Stimulated activated CD4-positive, alpha-beta T cell treated with anti-CD3 and anti-CD28 coated beads, Interleukin-2, amount 100 ng/mL, for 24 hours (primary cell): ENCODE data around the gene CHRM4.

Source experiments
- DNase-seq, 2 donors: peaks; one replicate each; pipeline ENCODE4 v3.0.0-alpha.2; 2020

CHRM4 gene

GRCh38 chr11:46391578-46392420 lies at the start of gene CHRM4:
Gene CHRM4, minus strand, starts transcription at chr11:46391776. Its CDS starts 5,219 bp downstream, at chr11:46386557.
- DNase-seq = peak in 1 of 2 donors; percentile 49

- DNase-seq = no peak
Measured at GRCh38 chr11:46438211-46438610, 46.6 kb upstream of the CHRM4 start.

GRCh38 chr11:46437122-46437689 lies 45.6 kb upstream of the CHRM4 start:
- no peak for DNase-seq

GRCh38 chr11:46436113-46436512 lies 44.5 kb upstream of the CHRM4 start:
- DNase-seq = no peak

- DNase-seq = no peak
Measured at GRCh38 chr11:46435679-46436078, 44.1 kb upstream of the CHRM4 start.

- no peak for DNase-seq
Measured at GRCh38 chr11:46431211-46431610, 39.6 kb upstream of the CHRM4 start.

- DNase-seq = no peak
Measured at GRCh38 chr11:46429717-46430116, 38.1 kb upstream of the CHRM4 start.

GRCh38 chr11:46427364-46427763 lies 35.8 kb upstream of the CHRM4 start:
- DNase-seq = no peak

- no peak for DNase-seq
Measured at GRCh38 chr11:46426233-46426991, 34.8 kb upstream of the CHRM4 start.

GRCh38 chr11:46422588-46422987 lies 31.0 kb upstream of the CHRM4 start:
- DNase-seq = no peak

- DNase-seq = no peak
Measured at GRCh38 chr11:46421257-46421880, 29.8 kb upstream of the CHRM4 start.

- no peak for DNase-seq
Measured at GRCh38 chr11:46420513-46420912, 28.9 kb upstream of the CHRM4 start.

GRCh38 chr11:46418751-46419150 lies 27.2 kb upstream of the CHRM4 start:
- DNase-seq = no peak

GRCh38 chr11:46417711-46418110 lies 26.1 kb upstream of the CHRM4 start:
- DNase-seq = no peak

GRCh38 chr11:46414879-46415278 lies 23.3 kb upstream of the CHRM4 start:
- no peak for DNase-seq

- DNase-seq = no peak
Measured at GRCh38 chr11:46414466-46414796, 22.9 kb upstream of the CHRM4 start.

GRCh38 chr11:46413760-46414465 lies 22.3 kb upstream of the CHRM4 start:
- no peak for DNase-seq

GRCh38 chr11:46410021-46410420 lies 18.4 kb upstream of the CHRM4 start:
- DNase-seq = no peak

- no peak for DNase-seq
Measured at GRCh38 chr11:46408407-46408986, 16.9 kb upstream of the CHRM4 start.

GRCh38 chr11:46407635-46408034 lies 16.1 kb upstream of the CHRM4 start:
- no peak for DNase-seq

GRCh38 chr11:46404476-46405017 lies 13.0 kb upstream of the CHRM4 start:
- DNase-seq = no peak
